AG10803 (cell line): ENCODE results near the gene CAVIN2.

ENCODE experiments used
- DNase-seq: peaks from one replicate; pipeline ENCODE4 v3.0.0; 2010; ENCODE audit warnings: low read depth
- H3K4me3 ChIP-seq: 2 replicates; pipeline ENCODE4 v1.5.1; 2011; ENCODE audit warnings: mild to moderate bottlenecking, low read length, control low read depth
- TF ChIP-seq, protein P1 (sequence below): conservative IDR thresholded peaks from 2 replicates; pipeline ENCODE4 v1.5.1; 2011; ENCODE audit warnings: mild to moderate bottlenecking, low read length, control low read depth, inconsistent platforms

The CAVIN2 gene

DNA sequence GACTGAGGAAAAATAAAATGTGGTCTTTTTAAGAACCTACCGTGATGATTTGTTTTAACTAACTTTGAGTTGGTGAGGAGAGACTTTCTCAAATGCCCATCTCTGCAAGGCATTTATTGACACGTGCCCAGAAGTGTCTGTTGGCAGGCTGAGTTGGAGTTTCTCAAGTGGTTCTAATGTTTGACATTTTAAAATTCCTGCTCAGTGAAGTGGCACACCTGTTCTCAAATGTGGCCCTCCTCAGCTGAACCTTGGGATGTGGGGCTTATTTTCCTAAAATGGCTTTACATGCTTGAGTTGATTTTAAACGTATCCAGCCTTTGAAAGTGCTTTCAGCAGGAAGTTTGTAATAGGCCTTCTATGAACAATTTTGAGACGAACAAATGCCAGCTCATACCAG lies 876 bp upstream of the CAVIN2 start:
- no peak overlapping the region for H3K4me3 ChIP-seq
- no peak for DNase-seq
- TF ChIP-seq, protein P1, sequence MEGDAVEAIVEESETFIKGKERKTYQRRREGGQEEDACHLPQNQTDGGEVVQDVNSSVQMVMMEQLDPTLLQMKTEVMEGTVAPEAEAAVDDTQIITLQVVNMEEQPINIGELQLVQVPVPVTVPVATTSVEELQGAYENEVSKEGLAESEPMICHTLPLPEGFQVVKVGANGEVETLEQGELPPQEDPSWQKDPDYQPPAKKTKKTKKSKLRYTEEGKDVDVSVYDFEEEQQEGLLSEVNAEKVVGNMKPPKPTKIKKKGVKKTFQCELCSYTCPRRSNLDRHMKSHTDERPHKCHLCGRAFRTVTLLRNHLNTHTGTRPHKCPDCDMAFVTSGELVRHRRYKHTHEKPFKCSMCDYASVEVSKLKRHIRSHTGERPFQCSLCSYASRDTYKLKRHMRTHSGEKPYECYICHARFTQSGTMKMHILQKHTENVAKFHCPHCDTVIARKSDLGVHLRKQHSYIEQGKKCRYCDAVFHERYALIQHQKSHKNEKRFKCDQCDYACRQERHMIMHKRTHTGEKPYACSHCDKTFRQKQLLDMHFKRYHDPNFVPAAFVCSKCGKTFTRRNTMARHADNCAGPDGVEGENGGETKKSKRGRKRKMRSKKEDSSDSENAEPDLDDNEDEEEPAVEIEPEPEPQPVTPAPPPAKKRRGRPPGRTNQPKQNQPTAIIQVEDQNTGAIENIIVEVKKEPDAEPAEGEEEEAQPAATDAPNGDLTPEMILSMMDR = no peak

GRCh38 chr2:191845876-191846514 lies 893 bp downstream of the CAVIN2 start:
- TF ChIP-seq, protein P1 = no peak
- peak overlapping the region; percentile 33 for H3K4me3 ChIP-seq
- no peak for DNase-seq

GRCh38 chr2:191845248-191845715 lies 1.6 kb downstream of the CAVIN2 start:
- H3K4me3 ChIP-seq = peak overlapping the region; percentile 32
- TF ChIP-seq, protein P1 = no peak
- DNase-seq = no peak

- H3K4me3 ChIP-seq = peak overlapping the region; percentile 32
- TF ChIP-seq, protein P1 = no peak
- DNase-seq = no peak
Observed at GRCh38 chr2:191844706-191845105, 2.2 kb downstream of the CAVIN2 start.

- H3K4me3 ChIP-seq = no peak overlapping the region
- no peak for DNase-seq
- TF ChIP-seq, protein P1 = no peak
Observed at GRCh38 chr2:191840921-191841320, 6.0 kb downstream of the CAVIN2 start.

- DNase-seq = no peak
- TF ChIP-seq, protein P1 = no peak
- no peak overlapping the region for H3K4me3 ChIP-seq
Observed at GRCh38 chr2:191839918-191840804, 6.7 kb downstream of the CAVIN2 start.
